ENCODE data around the gene MPG. TPM values are rescaled to one million over a fixed set of nuclear protein-coding genes. Genes with fewer than 3 reads are reported as not detected.

The MPG gene
- total and polyA plus RNA-seq, 2 of the 8 experiments (the other 6 are each of a cell fraction or from before 2014, with no cell fraction given): 37.6 to 83.7 TPM

- no peak for FAIRE-seq
- 42% methylated on average over 15 of the region's 31 CpGs; no CpG with 5 or more reads in 1 of the 2 experiments for WGBS, 2 experiments (ENCODE audit: extremely low coverage in 1 of 2, insufficient coverage in 1 of 2, insufficient read length in 1 of 2, insufficient replicate concordance in 2 of 2, low coverage in 1 of 2, low lambda C conversion rate in 2 of 2, missing lambda C conversion rate in 1 of 2)
- CTCF ChIA-PET (ENCODE audit: partially characterized antibody): interaction anchor here (0.7 to 25.7 kb wide), 6 partner anchors 8 to 105 kb away, joined by 3 to 856 read pairs (median 4); partner anchors contain the start of gene RHBDF1
Observed at GRCh38 chr16:77273-77806, 685 bp upstream of the MPG start.

More at GRCh38 chr16:77273-77806, 685 bp upstream of the MPG start:
- POLR2A ChIA-PET (ENCODE audit: partially characterized antibody): interaction anchor here (0.5 to 3.2 kb wide), 11 partner anchors 9 to 325 kb away, joined by 3 to 19 read pairs (median 3); no protein-coding TSS in a partner anchor
- Histone ChIP-seq H3K14ac (ENCODE audit: insufficient read length) (no peak overlapping the region), H3K4me1 (replicated peaks in 1 of 4; ENCODE audit: control insufficient read depth in 3 of 4, insufficient read depth in 4 of 4, low read length in 3 of 4) (peaks cover 6 to 59% (median 44%) of the 10 kb centered on the region in 4 experiments), H3K79me2 (ENCODE audit: control insufficient read depth in 1 of 2, insufficient read depth in 2 of 2, low read length in 2 of 2) (no peaks in the 10 kb centered on the region), H4K91ac (replicated peaks; ENCODE audit: insufficient read length, low read length) (peak overlapping the region; percentile 61), H2BK15ac (ENCODE audit: low read length) (peak overlapping the region; percentile 53; the same call in 1 of the 2 replicates), H3K4ac (replicated peaks; ENCODE audit: insufficient read length, low read depth, low read length) (peak overlapping the region; percentile 19), H3K23ac (ENCODE audit: insufficient read length) (no peak overlapping the region), H2BK5ac (ENCODE audit: low read depth, low read length) (peak overlapping the region; percentile 66; the same call in 1 of the 2 replicates), H3K27me3 (replicated peaks in 1 of 4; ENCODE audit: control insufficient read depth in 3 of 4, extremely low read depth in 1 of 4, insufficient read depth in 3 of 4, low read length in 3 of 4) (peaks cover 0 to 4% (median 3%) of the 10 kb centered on the region in 4 experiments; a peak in 3 of 7 replicates), H3K36me3 (ENCODE audit: control insufficient read depth in 2 of 4, insufficient read depth in 4 of 4, low read length in 3 of 4) (peaks cover 0 to 2% (median 0%) of the 10 kb centered on the region in 4 experiments; a peak in 1 of 8 replicates), H3K27ac (ENCODE audit: low read depth, low read length) (no peak overlapping the region), H4K5ac (ENCODE audit: insufficient read length, low read depth, low read length) (peak overlapping the region; percentile 19), H2BK12ac (ENCODE audit: low read depth, low read length) (peak overlapping the region; percentile 87; the same call in 1 of the 2 replicates), H3K23me2 (ENCODE audit: low read depth, low read length) (peaks cover 20% of the 10 kb centered on the region; the same call in 1 of the 2 replicates), H4K20me1 (replicated peaks in 1 of 2; ENCODE audit: control insufficient read depth in 1 of 2, insufficient read depth in 2 of 2, low read length in 2 of 2) (peaks cover 0 to 5% of the 10 kb centered on the region in 2 experiments), H2BK120ac (replicated peaks; ENCODE audit: low read depth, low read length) (no peak overlapping the region), H3K9ac (replicated peaks in 1 of 4; ENCODE audit: extremely low read depth in 1 of 4, low read depth in 3 of 4, low read length in 3 of 4) (peak overlapping the region in 2 of 4 experiments; percentile 13 to 20; a peak in 2 of 7 replicates), H3K18ac (ENCODE audit: extremely low read depth, low read length) (peak overlapping the region; percentile 44), H3K56ac (replicated peaks; ENCODE audit: insufficient read length, low read depth, low read length) (peak overlapping the region; percentile 33), H3K4me3 (ENCODE audit: extremely low read depth in 1 of 4, insufficient read depth in 2 of 4, low read depth in 3 of 4, low read length in 4 of 4) (peak overlapping the region; percentile 54 to 78 (median 68); a peak in 7 of 8 replicates), H3K9me3 (ENCODE audit: insufficient read depth in 2 of 2, low read depth in 1 of 2, low read length in 1 of 2) (no peaks in the 10 kb centered on the region), H2AFZ (ENCODE audit: low read length) (no peak overlapping the region), H2BK20ac (ENCODE audit: low read length) (no peak overlapping the region), H2AK5ac (ENCODE audit: low read depth, low read length) (peak overlapping the region; percentile 58; the same call in 1 of the 2 replicates), H3K4me2 (ENCODE audit: insufficient read depth in 1 of 2, low read depth in 2 of 2, low read length in 2 of 2) (peak overlapping the region; percentile 92 to 95), H4K8ac (ENCODE audit: extremely low read depth, insufficient read depth, low read length) (peak overlapping the region; percentile 80; the same call in 1 of the 2 replicates), H3K79me1 (ENCODE audit: low read depth, low read length) (no peaks in the 10 kb centered on the region)
- peak in 1 of 2 experiments; percentile 78 for DNase-seq (ENCODE audit: low read depth in 1 of 2, low spot score in 2 of 2)
- no peak for TF ChIP-seq EZH2 (IDR thresholded peaks at IDR 0.05; ENCODE audit: low read depth, low read length, severe bottlenecking)
- TF ChIP-seq MAX (IDR thresholded peaks at IDR 0.05): peak; percentile 63
- TF ChIP-seq SP4 (IDR thresholded peaks at IDR 0.05; ENCODE audit: low read length): no peak
- no peak for TF ChIP-seq EP300 (IDR thresholded peaks at IDR 0.05; ENCODE audit: borderline replicate concordance in 1 of 2, low read depth in 2 of 2, low read length in 2 of 2)
- 0 out of 2 replicates have a peak, but pooled peaks have one; percentile 15 for TF ChIP-seq TAF1 (IDR thresholded peaks at IDR 0.05; ENCODE audit: low read depth, low read length)
- TF ChIP-seq GABPA (IDR thresholded peaks at IDR 0.05; ENCODE audit: borderline replicate concordance, insufficient read depth, low read length): 0 out of 2 replicates have a peak, but pooled peaks have one; percentile 46

All from H1 (cell line).